ENCODE measurements around the gene MECP2.
A peak's percentile ranks its signal among the peaks of the same experiment; 100 is the strongest.

MECP2 gene

DNA sequence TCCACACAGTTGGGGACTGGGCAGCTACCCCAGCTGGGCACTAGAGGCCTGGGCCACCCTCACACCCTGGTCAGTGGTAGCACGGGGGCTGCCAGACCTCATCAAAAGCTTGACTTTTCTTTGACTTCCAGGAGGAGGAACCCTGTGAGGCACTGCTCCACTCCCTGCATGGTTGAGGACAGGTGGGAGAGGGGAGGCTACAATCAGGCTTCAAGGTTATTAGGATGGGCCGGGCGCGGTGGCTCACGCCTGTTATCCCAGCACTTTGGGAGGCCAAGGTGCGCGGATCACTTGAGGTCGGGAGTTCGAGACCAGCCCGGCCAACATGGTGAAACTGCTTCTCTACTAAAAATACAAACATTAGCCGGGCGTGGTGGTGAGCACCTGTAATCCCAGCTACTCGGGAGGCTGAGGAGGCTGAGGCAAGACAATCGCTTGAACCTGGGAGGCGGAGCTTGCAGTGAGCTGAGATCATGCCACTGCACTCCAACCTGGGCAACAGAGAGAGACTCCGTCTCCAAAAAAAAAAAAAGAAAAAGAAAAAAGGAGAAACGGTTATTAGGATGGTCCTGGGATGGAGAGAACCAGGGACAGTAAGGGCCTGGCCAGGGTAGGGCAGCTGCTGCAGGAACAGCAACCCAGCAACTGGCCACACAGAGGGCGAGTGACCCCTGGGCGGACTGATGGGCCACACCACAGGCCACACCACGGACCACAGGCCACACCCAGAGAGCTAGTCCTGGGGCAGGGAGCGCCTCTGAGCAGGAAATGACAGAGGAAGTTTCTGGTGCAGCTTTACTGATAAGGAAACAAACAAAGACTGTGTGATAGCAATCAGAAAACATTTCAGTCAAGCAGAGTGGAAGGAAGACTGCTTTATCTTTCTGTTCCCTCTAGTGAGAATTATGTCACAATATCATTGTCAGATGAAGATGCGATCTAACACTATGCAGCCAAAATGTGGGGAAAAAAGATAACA, 26.0 kb upstream of the MECP2 start:
- DNase-seq (ENCODE audit: low read depth, low spot score) = no peak
- Histone ChIP-seq H3K9me3 (ENCODE audit: insufficient read depth, low read length) (no peaks in the 10 kb centered on the region), H3K4me1 (ENCODE audit: insufficient read depth, insufficient read length) (no peaks in the 10 kb centered on the region), H3K36me3 (ENCODE audit: insufficient read depth, insufficient read length, low read length) (no peaks in the 10 kb centered on the region), H3K4me3 (ENCODE audit: insufficient read length, low read depth) (no peak overlapping the region), H3K27me3 (ENCODE audit: insufficient read depth, insufficient read length) (no peaks in the 10 kb centered on the region), H3K9ac (ENCODE audit: insufficient read length, low read depth) (no peak overlapping the region)
- no peak for TF ChIP-seq SUZ12 (IDR thresholded peaks at IDR 0.05; ENCODE audit: extremely low read depth, insufficient read depth, insufficient read length)
- no peak for TF ChIP-seq YY1 (IDR thresholded peaks at IDR 0.05; ENCODE audit: insufficient read depth, insufficient read length)
- TF ChIP-seq ZNF274 (IDR thresholded peaks at IDR 0.05; ENCODE audit: low read depth, low read length) = no peak

DNA sequence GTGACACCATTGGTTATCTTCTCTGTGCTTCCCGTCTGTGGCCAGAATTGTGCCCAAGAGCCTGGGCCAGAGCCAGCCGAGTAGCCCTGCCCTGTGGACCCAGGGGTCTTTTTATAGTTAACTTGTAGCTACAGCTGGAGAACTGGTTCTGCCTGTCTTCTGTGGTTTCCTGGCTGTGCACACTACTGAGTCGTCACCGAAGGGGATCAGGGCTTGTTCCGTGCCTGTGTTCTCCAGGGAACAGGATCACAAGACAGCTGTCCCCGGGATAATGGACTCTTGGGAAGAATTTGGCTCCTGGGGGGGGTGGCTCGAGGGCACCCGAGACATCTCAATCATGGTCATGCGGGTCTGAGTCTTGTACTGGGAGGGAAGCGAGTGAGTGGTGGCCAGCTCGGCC, 24.4 kb upstream of the MECP2 start:
- no peak overlapping the region for H3K9ac ChIP-seq (ENCODE audit: insufficient read length, low read depth)
- no peaks in the 10 kb centered on the region for H3K36me3 ChIP-seq (ENCODE audit: insufficient read depth, insufficient read length, low read length)
- H3K27me3 ChIP-seq (ENCODE audit: insufficient read depth, insufficient read length) = no peaks in the 10 kb centered on the region
- H3K4me1 ChIP-seq (ENCODE audit: insufficient read depth, insufficient read length) = no peaks in the 10 kb centered on the region
- H3K9me3 ChIP-seq (ENCODE audit: insufficient read depth, low read length) = no peaks in the 10 kb centered on the region
- no peak for DNase-seq (ENCODE audit: low read depth, low spot score)
- no peak overlapping the region for H3K4me3 ChIP-seq (ENCODE audit: insufficient read length, low read depth)
- no peak for TF ChIP-seq YY1 (IDR thresholded peaks at IDR 0.05; ENCODE audit: insufficient read depth, insufficient read length)
- TF ChIP-seq ZNF274 (IDR thresholded peaks at IDR 0.05; ENCODE audit: low read depth, low read length) = no peak
- no peak for TF ChIP-seq SUZ12 (IDR thresholded peaks at IDR 0.05; ENCODE audit: extremely low read depth, insufficient read depth, insufficient read length)

GRCh38 chrX:154121207-154121606, 23.7 kb upstream of the MECP2 start:
- no peak for DNase-seq (ENCODE audit: low read depth, low spot score)
- Histone ChIP-seq H3K9ac (ENCODE audit: insufficient read length, low read depth) (no peak overlapping the region), H3K36me3 (ENCODE audit: insufficient read depth, insufficient read length, low read length) (no peaks in the 10 kb centered on the region), H3K4me1 (ENCODE audit: insufficient read depth, insufficient read length) (no peaks in the 10 kb centered on the region), H3K4me3 (ENCODE audit: insufficient read length, low read depth) (no peak overlapping the region), H3K9me3 (ENCODE audit: insufficient read depth, low read length) (no peaks in the 10 kb centered on the region), H3K27me3 (ENCODE audit: insufficient read depth, insufficient read length) (no peaks in the 10 kb centered on the region)
- TF ChIP-seq SUZ12 (IDR thresholded peaks at IDR 0.05; ENCODE audit: extremely low read depth, insufficient read depth, insufficient read length) (no peak), ZNF274 (IDR thresholded peaks at IDR 0.05; ENCODE audit: low read depth, low read length) (no peak), YY1 (IDR thresholded peaks at IDR 0.05; ENCODE audit: insufficient read depth, insufficient read length) (no peak)

- Histone ChIP-seq H3K27me3 (ENCODE audit: insufficient read depth, insufficient read length) (no peaks in the 10 kb centered on the region), H3K4me1 (ENCODE audit: insufficient read depth, insufficient read length) (no peaks in the 10 kb centered on the region), H3K9me3 (ENCODE audit: insufficient read depth, low read length) (no peaks in the 10 kb centered on the region)
Measured at GRCh38 chrX:154120567-154120966, 23.1 kb upstream of the MECP2 start.

DNA sequence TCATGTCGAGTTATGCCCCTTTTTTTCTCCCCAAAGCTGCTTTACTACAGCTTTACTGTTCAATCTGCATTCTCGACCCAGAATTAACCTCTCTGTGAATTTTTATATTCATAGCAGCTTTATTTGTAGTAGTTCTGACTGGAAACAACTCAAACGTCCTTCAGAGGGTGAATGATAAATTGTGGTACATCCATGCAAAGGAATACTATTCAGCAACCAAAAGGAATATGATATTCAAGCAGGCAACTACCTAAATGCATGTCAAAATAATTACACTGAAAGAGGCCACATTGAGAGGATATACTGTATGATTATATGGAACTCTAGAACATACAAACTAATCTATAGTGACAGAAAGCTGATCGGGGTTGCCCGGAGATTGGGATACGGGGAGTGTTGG, 20.0 kb upstream of the MECP2 start:
- no peaks in the 10 kb centered on the region for H3K36me3 ChIP-seq (ENCODE audit: insufficient read depth, insufficient read length, low read length)
- no peaks in the 10 kb centered on the region for H3K4me1 ChIP-seq (ENCODE audit: insufficient read depth, insufficient read length)
- H3K9me3 ChIP-seq (ENCODE audit: insufficient read depth, low read length) = no peaks in the 10 kb centered on the region
- DNase-seq (ENCODE audit: low read depth, low spot score) = no peak
- H3K9ac ChIP-seq (ENCODE audit: insufficient read length, low read depth) = no peak overlapping the region
- no peak overlapping the region for H3K4me3 ChIP-seq (ENCODE audit: insufficient read length, low read depth)
- TF ChIP-seq SUZ12 (IDR thresholded peaks at IDR 0.05; ENCODE audit: extremely low read depth, insufficient read depth, insufficient read length) (no peak), YY1 (IDR thresholded peaks at IDR 0.05; ENCODE audit: insufficient read depth, insufficient read length) (no peak), ZNF274 (IDR thresholded peaks at IDR 0.05; ENCODE audit: low read depth, low read length) (no peak)
- peaks cover 8% of the 10 kb centered on the region for H3K27me3 ChIP-seq (ENCODE audit: insufficient read depth, insufficient read length)

More at GRCh38 chrX:154120567-154120966, 23.1 kb upstream of the MECP2 start:
- Histone ChIP-seq H3K9ac (ENCODE audit: insufficient read length, low read depth) (no peak overlapping the region), H3K36me3 (ENCODE audit: insufficient read depth, insufficient read length, low read length) (no peaks in the 10 kb centered on the region), H3K4me3 (ENCODE audit: insufficient read length, low read depth) (no peak overlapping the region)
- DNase-seq (ENCODE audit: low read depth, low spot score) = no peak
- no peak for TF ChIP-seq SUZ12 (IDR thresholded peaks at IDR 0.05; ENCODE audit: extremely low read depth, insufficient read depth, insufficient read length)
- TF ChIP-seq YY1 (IDR thresholded peaks at IDR 0.05; ENCODE audit: insufficient read depth, insufficient read length) = no peak
- no peak for TF ChIP-seq ZNF274 (IDR thresholded peaks at IDR 0.05; ENCODE audit: low read depth, low read length)

GRCh38 chrX:154116426-154117211, 19.1 kb upstream of the MECP2 start:
- H3K4me3 ChIP-seq (ENCODE audit: insufficient read length, low read depth) = no peak overlapping the region
- no peak for DNase-seq (ENCODE audit: low read depth, low spot score)
- TF ChIP-seq ZNF274 (IDR thresholded peaks at IDR 0.05; ENCODE audit: low read depth, low read length) (no peak), SUZ12 (IDR thresholded peaks at IDR 0.05; ENCODE audit: extremely low read depth, insufficient read depth, insufficient read length) (no peak), YY1 (IDR thresholded peaks at IDR 0.05; ENCODE audit: insufficient read depth, insufficient read length) (no peak)
- H3K9ac ChIP-seq (ENCODE audit: insufficient read length, low read depth) = peak overlapping the region; percentile 32
- peaks cover 8% of the 10 kb centered on the region for H3K27me3 ChIP-seq (ENCODE audit: insufficient read depth, insufficient read length)
- H3K4me1 ChIP-seq (ENCODE audit: insufficient read depth, insufficient read length) = no peaks in the 10 kb centered on the region
- H3K36me3 ChIP-seq (ENCODE audit: insufficient read depth, insufficient read length, low read length) = no peaks in the 10 kb centered on the region
- H3K9me3 ChIP-seq (ENCODE audit: insufficient read depth, low read length) = no peaks in the 10 kb centered on the region

DNA sequence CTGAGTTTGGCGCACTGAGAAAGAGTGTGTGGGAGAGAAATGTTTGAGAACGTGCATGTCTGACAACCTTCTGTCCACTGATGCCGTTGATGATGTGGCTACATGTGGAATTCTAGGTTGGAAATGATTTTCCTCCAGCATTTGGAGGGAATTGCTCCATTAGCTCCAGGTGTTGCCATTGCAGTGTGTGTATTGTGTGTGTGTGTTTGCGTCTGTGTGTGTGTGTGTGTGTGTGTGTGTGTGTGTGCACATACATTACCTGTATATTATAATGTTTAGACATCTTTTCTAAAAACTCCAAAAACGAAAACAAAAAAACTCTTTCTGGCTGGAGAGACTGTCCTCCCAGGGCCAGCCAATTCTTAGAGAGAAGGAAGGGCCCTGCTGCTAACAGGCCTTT, 18.2 kb upstream of the MECP2 start:
- Histone ChIP-seq H3K4me3 (ENCODE audit: insufficient read length, low read depth) (no peak overlapping the region), H3K36me3 (ENCODE audit: insufficient read depth, insufficient read length, low read length) (no peaks in the 10 kb centered on the region), H3K9me3 (ENCODE audit: insufficient read depth, low read length) (no peaks in the 10 kb centered on the region), H3K4me1 (ENCODE audit: insufficient read depth, insufficient read length) (no peaks in the 10 kb centered on the region), H3K27me3 (ENCODE audit: insufficient read depth, insufficient read length) (peaks cover 8% of the 10 kb centered on the region), H3K9ac (ENCODE audit: insufficient read length, low read depth) (no peak overlapping the region)
- DNase-seq (ENCODE audit: low read depth, low spot score) = no peak
- TF ChIP-seq ZNF274 (IDR thresholded peaks at IDR 0.05; ENCODE audit: low read depth, low read length) = no peak
- TF ChIP-seq YY1 (IDR thresholded peaks at IDR 0.05; ENCODE audit: insufficient read depth, insufficient read length) = no peak
- TF ChIP-seq SUZ12 (IDR thresholded peaks at IDR 0.05; ENCODE audit: extremely low read depth, insufficient read depth, insufficient read length) = no peak

All from NT2/D1 (cell line).